NK-92 treated with Interleukin-12 subunit alpha and Interleukin-12 subunit beta, amount 100 ng/mL, for 24 hours (cell line): Measurements from ENCODE around the gene H19.

Experiments used
- DNase-seq: peaks from one replicate; lab custom pipeline; 2025; lab: John Stamatoyannopoulos, UW

Gene H19

GRCh38 chr11:1982873-1983600, 14.6 kb downstream of the H19 start:
- no peak for DNase-seq

- DNase-seq, result no peak
These were observed 18.0 kb downstream of the H19 start for GRCh38 chr11:1979607-1980006.

- DNase-seq, result no peak
These were observed 18.7 kb downstream of the H19 start for GRCh38 chr11:1978720-1979473.

- DNase-seq, result no peak
These were observed 22.5 kb downstream of the H19 start for GRCh38 chr11:1975185-1975584.

- DNase-seq, result no peak
These were observed 26.7 kb downstream of the H19 start for GRCh38 chr11:1970956-1971355.

- no peak for DNase-seq
These were observed 27.9 kb downstream of the H19 start for GRCh38 chr11:1969776-1970175.

- DNase-seq, result no peak
These were observed 28.6 kb downstream of the H19 start for GRCh38 chr11:1969035-1969434.

- no peak for DNase-seq
These were observed 29.1 kb downstream of the H19 start for GRCh38 chr11:1968454-1969002.

GRCh38 chr11:1967641-1968225, 29.9 kb downstream of the H19 start:
- DNase-seq, result no peak

GRCh38 chr11:1966531-1966930, 31.1 kb downstream of the H19 start:
- no peak for DNase-seq

- no peak for DNase-seq
These were observed 32.7 kb downstream of the H19 start for GRCh38 chr11:1964955-1965354.

- DNase-seq, result no peak
These were observed 33.3 kb downstream of the H19 start for GRCh38 chr11:1964348-1964747.

GRCh38 chr11:1963864-1964263, 33.8 kb downstream of the H19 start:
- no peak for DNase-seq

GRCh38 chr11:1959786-1960185, 37.9 kb downstream of the H19 start:
- no peak for DNase-seq

- DNase-seq, result no peak
These were observed 39.3 kb downstream of the H19 start for GRCh38 chr11:1958367-1958766.

GRCh38 chr11:1953489-1954266, 44.0 kb downstream of the H19 start:
- no peak for DNase-seq

- DNase-seq, result no peak
These were observed 44.7 kb downstream of the H19 start for GRCh38 chr11:1952806-1953482.

- no peak for DNase-seq
These were observed 47.7 kb downstream of the H19 start for GRCh38 chr11:1949922-1950321.

- no peak for DNase-seq
These were observed 48.3 kb downstream of the H19 start for GRCh38 chr11:1949302-1949701.

GRCh38 chr11:1948389-1948788, 49.3 kb downstream of the H19 start:
- no peak for DNase-seq

- DNase-seq, result no peak
These were observed 49.9 kb downstream of the H19 start for GRCh38 chr11:1947592-1948237.
